HT1080 (cell line): Measurements from ENCODE around the gene HOOK2. TPM values are rescaled to one million over a fixed set of nuclear protein-coding genes. Genes with fewer than 3 reads are reported as not detected.
"Not testable (repeated sequence)": the region's sequence is repeated elsewhere in the genome, so short reads cannot be mapped to it uniquely, and the experiment has no call there.

ENCODE experiments used
- DNase-seq: peaks from one replicate; pipeline ENCODE4 v3.0.0-alpha.2; 2015; ENCODE audit warnings: low read depth
- total RNA-seq: library from RNA; depleted of rRNA; stranded (reverse); fragments of >200 nt; shearing (Covaris generic); gene quantifications from 2 replicates; pipeline ENCODE4 v1.2.3, GENCODE V29; 2014

Gene HOOK2
- total RNA-seq, 1 experiment from 2014 or later = 4.7 TPM

DNA sequence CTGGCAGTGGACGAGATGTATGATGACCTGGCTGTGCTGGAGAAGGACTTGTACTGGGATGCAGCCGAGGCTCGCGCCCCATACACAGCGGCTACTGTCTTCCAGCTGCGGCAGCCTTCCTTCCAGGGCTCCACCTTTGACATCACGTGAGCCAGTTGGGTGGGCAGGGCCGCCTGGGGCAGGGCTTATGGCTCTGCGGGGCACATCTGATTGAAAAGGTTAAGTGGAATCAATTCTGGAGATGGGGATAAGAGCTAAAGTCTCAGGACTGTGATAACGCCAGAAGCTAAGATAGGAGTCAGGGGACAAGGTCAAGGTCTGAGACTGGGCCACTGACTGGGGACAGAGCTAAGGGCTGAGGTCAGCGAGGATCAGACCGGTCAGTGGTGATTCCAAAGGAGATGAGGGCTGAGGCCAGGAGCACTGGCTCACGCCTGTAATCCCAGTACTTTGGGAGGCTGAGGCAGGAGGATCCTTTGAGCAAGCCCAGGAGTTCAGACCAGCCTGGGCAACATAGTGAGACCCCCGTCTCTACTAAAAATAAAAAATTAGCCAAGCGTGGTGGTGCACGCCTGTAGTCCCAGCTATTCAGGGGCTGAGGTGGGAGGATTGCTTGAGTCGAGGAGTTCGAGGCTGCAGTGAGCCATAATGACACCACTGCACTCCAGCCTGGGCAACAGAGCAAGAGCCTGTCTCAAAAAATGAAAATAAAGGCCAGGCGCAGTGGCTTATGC, 19.0 kb downstream of the HOOK2 start:
- DNase-seq = no peak

DNA sequence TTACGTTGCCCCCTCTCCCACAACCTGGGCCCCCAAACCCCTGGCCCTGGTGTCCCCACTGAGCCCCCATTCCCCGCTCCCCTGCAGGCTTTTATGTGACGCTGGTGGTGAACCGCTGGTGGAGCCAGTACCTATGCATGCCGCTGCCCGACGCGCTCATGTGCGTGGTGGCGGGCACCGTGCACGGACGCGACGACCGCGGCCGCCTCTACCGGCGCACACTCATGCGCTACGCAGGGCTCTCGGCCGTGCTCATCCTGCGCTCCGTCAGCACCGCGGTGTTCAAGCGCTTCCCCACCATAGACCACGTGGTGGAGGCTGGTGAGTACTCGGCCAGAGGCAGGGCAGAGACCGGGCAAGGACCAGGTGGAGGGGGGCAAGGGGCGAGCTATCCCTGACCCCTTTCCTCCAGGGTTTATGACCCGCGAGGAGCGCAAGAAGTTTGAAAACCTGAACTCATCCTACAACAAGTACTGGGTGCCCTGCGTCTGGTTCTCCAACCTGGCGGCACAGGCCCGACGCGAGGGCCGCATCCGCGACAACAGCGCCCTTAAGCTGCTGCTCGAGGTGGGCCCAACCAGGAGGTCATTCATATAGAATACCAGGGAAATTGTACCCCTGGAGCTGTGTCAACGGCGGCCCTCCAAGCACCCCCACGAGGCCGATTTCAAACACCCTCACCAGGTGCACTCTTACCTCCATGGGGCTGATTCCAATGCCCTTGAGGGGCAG, 20.7 kb downstream of the HOOK2 start:
- no peak for DNase-seq

DNA sequence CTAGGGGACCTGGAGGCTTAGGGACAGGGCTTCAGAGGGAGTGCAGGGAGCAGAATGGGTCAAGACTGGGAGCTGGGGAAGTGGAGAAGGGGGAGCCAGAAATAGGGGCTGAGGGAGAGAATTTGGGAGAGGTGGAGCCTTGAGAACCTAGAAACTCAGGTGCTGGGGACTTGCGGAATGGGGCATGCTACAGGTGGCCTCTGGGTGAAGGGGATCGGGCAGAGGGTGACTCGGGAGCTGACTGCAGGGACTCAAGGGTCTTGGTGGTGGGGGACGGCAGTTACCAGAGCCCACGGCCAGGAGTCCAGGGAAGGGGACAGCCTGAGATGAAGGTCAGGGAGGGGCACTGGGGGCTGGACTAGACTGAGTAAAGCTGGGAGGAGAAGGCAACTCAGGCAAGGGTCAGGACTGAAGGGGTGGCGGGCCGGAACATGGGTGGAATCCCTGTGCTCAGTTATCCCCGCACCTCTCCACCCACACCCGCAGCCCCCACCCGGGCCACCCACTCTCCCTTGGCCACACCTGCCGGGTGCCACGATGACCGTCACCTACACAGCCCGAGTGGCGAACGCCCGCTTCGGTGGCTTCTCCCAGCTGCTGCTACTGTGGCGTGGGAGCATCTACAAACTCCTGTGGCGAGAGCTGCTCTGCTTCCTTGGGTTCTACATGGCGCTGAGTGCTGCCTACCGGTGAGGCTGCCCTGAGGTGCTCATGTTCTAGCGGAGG, 23.1 kb downstream of the HOOK2 start:
- no peak for DNase-seq

GRCh38 chr19:12751635-12752034, 23.7 kb downstream of the HOOK2 start, which contains the start of gene BEST2:
BEST2 (plus strand) TSS chr19:12751791; CDS start chr19:12752593, 802 bp downstream.
- no peak for DNase-seq

DNA sequence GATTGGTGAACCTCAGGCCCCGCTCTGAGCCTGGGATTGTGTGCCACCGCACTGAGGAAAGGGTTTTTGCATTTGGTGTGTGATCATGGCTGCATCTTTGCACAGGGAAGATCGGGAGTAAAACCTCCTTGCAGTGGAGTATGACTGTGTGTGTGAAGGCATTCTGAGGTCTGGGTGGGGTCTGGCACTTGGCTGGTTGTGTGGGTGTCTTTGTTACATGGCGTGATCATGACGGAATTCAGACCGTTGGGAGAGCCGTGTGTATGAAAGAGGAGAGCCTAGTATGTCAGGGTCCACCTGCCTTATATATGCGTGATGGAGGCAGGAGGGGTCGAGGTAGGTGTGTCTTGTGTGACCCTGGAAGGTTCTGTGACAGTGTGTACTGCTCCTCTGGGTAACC, 24.5 kb downstream of the HOOK2 start:
- DNase-seq = no peak

DNA sequence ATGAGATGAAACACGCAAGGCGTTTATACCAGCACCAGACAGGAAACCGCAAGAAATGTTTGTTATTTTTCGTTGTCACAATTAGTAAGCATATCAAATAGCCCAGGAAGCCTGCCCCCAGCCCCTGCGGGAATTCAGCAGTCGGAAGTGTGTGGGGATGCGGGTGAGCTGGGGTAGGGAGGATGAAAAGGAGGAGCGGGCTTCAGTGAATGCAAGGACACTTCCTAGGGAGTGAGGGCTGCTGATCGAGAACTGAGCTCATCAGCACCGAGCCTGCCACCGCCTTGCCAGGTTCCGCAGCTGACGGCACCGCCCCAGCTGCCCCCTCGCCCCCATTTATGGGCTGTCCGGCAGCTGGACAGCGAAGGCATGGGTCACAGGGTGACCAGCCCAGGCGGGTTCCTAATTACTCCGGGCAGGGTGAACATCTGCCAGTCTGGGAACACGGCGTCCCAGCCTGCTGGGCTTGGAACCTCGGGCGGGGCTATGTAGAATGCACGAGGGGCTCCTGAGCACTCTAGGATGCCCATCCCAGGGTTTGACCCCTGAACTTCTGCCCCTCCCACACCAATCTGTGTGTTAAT, 25.3 kb downstream of the HOOK2 start:
- DNase-seq = peak; percentile 40

DNA sequence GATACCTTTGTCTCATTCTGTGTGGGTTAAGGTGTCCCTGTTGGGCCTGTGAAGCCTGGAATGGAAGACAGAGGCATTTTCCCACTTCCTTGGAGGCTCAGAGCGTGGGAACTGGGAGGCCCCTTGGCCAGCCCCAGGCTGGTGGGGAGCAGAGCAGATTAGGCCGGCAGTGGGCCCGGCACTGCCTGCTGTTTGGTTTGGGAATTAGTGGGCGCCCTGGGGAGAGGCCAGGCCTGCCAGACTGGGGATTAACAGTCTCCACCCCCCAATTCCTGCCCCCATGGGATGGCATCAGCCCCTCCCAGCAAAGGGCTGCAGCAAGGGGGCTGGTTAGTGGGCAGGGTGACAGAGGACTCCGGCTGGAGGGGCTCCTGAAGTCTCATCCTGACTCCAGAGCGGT, 26.9 kb downstream of the HOOK2 start:
- DNase-seq = no peak

DNA sequence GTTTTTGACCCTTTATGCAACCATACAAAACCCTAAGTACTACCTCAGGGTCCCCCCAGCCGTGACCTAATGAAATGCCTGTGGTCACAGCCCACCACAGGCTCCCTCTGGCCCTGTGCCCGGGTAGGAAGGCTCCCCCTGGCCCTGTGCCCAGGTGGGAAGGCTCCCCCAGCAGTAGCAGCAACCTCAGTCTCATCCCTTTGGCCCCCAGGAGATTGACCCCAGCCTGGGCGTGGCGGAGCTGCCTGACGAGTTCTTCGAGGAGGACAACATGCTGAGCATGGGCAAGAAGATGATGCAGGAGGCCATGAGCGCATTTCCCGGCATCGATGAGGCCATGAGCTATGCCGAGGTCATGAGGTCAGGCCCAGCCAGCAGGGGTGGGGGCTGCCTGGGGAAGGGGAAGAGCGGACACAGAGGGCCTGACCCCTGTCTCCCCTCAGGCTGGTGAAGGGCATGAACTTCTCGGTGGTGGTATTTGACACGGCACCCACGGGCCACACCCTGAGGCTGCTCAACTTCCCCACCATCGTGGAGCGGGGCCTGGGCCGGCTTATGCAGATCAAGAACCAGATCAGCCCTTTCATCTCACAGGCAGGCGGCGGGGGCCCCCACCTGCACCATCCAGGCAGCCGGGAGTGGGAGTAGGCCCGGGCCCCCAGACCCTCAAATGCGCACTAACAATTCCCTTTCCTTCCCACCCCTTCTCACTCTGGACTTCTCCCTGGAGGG, 30.0 kb downstream of the HOOK2 start:
- DNase-seq = no peak

DNA sequence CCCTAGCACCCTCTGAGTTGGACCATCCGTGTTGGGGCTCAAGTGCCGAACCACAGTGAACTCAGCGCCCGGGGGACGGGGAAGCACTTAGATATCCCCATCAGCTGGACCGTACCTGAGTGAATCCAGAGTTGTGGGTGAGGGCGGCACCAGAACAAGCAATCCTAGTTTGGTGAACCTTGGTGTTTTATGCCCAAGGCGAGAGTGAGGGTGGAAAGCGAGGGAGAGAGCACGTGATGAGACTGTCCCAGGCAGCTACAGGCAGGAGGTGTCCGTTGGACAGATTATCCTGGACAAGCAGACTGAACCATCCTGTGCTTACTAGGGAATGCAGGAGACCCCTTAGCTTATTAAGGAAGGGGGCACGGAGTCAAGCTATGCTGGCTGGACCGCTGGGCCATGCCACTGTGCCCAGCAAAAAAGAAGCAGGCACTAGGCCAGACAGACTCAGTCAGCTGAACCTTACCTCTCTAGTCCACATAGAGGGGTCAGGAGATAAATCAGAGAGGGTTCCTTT, 37.5 kb downstream of the HOOK2 start:
- no peak for DNase-seq

DNA sequence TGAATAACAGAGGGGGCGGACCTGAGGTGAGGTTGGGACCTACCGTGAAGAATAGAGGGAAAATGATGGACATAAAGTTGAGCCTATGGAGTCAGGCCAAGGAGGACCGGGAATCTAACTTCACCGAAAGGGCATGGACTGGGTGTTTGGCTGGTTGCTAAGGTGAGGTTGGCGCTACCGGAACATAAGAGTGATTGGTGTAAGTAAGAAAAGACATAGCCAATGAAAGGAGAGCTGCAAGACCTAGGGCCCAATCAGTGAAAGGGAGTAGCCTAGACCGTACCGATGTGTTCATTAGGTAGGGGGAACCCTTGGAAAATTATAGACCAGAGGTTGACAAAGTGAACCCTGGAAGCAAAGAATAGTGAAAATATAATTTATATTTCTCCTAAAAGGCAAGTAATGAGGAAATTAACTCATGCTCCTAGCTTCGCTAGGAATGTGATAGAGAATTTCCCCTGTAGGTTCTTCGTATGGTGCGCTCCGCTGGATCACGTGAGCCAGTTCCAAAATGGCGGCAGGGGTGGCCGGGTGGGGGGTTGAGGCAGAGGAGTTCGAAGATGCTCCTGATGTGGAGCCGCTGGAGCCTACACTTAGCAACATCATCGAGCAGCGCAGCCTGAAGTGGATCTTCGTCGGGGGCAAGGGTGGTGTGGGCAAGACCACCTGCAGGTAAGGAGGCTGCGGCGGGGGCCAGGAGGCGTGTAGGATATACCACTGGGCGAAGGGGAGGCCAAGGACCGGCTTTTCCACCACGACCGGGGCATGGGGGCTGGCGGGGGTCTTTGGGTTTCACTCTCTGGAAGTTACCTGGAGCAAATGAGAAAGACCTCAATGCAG, 38.1 kb downstream of the HOOK2 start, which contains the start of gene GET3:
TSS of gene GET3 (plus strand) at position 503 of the 840 bp plus-strand sequence. CDS start at position 512, 9 bp downstream.
- DNase-seq = peak; percentile 100

- peak; percentile 50 for DNase-seq
Measured at GRCh38 chr19:12733369-12734214, 41.8 kb downstream of the HOOK2 start.

DNA sequence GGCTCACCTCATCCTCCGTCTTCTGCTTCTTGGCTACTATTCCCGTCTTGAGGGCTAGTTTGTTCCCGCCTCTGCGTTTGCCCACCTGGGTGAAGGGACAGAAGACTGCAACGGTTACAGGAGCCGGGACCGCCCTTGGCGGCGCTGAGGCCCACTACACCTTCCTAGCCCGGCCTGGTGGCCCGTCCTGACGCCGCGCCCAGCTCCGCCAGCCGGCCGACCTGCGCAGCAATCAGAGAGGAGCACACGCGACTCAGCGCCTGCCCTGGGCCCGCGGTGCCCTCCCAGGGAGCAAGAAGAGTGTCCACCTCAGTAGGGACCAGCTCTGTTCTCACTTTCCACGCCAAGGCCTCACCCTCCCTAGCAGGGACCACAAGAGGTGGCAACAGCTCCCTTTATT, 44.0 kb downstream of the HOOK2 start:
- DNase-seq = no peak

DNA sequence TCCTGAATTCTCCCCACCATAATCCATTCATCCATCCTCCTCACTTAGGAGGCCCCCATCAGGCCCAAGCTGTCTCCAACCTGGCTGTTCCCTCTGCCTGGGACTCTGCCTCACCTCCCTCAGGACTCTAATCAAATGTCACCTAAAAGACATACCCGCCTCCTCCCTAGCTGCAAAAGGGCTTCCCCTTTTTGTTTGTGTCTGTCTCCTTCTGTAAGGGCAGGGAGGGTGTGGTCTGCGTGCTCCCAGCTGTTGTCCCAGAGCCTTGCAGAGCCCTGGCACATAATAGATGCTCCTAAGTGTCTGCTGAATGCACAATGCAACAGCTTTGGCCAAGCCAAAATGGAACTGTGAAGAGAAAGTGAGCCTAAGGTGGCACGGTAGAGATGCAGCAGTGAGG, 45.3 kb downstream of the HOOK2 start:
- no peak for DNase-seq

- DNase-seq = no peak
Measured at GRCh38 chr19:12727745-12728433, 47.5 kb downstream of the HOOK2 start.

- no peak for DNase-seq
Measured at GRCh38 chr19:12726988-12727316, 48.4 kb downstream of the HOOK2 start.

DNA sequence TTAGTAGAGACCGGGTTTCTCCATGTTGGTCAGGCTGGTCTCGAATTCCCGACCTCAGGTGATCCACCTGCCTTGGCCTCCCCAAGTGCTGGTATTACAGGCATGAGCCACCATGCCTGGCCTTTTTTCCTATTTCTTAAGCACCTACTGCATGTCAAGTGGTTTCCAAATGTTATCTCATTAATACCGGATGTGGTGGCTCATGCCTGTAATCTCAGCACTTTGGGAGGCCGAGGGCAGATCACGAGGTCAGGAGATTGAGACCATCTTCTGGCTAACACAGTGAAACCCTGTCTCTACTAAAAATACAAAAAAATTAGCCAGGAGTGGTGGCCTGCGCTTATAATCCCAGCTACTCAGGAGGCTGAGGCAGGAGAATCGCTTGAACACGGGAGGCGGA, 49.7 kb downstream of the HOOK2 start:
- not testable (repeated sequence) for DNase-seq

DNA sequence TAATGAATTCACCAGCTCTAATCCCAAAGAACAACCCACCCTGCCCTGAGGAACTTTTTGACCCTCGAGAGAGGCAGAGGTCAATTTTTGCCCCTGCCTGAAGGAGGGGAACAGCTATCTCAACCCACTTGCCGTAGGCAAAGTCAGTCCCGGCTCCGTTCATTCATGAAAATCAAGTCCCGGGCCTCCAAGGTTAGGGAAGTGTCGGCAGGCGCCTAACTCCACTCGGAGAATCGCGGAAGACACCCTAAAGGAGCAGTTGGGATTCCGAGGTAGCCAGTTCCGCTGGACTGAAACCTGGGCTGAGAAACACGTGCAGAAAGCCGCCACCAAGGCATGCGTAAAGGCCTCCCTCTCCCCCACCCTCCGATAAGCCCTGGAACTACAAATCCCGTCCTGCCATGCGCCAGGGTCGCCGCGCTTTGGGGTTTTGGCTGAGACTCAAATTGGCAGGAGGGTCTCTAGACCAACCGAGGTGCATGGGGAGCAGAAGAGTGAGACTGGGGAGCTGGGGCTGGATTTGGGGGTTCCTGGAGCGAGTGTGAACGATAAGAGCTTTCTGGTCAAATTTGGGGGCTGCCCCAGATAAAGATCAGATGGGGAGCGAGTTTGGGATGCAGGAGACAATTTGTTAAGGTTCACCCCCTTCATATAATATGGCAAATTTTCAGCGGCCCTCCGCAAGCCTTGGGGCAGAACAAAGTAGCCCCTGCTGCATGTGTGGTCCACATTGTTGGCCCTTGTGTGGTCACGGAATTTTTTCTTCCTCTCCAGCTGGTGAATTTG, 51.5 kb downstream of the HOOK2 start, which contains the start of gene TNPO2:
TSS of gene TNPO2 (minus strand) at position 292 of the 786 bp plus-strand sequence. CDS start 2,955 bp downstream, outside the sequence.
- no peak for DNase-seq

DNA sequence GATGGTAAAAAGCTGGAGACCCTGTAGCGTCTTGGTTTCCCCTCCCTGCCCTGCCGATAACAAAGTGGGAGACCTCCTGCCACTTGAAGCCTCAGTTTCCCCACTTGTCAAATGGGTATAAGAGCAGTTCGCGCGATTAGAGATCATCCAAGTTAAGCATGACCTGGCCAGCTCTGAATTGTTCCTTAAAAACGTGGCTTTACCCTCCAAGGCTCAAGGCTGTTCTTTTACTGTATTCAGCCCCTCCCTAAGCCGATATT, 52.0 kb downstream of the HOOK2 start:
- DNase-seq = no peak
